Panc1 (cell line): ENCODE measurements around the gene TTLL11. TPM values are rescaled to one million over a fixed set of nuclear protein-coding genes. Genes with fewer than 3 reads are reported as not detected.

ENCODE experiments used
- ATAC-seq: fragments of 200-7000 bp; cut with Tn5 transposase; 2 replicates; pipeline ENCODE4 v1.9.1; 2020; ENCODE audit warnings: mild to moderate bottlenecking, moderate library complexity
- BruUV-seq: library from RNA; stranded (reverse); fragments of 400-500 nt; replicated peaks from 2 replicates; lab custom pipeline; 2021; lab: Mats Ljungman, UMichigan
- CTCF ChIA-PET: fragments of 300-600 bp; sonication (Branson Sonifier 250); formaldehyde crosslinking; loops from one replicate; lab custom pipeline; 2022; ENCODE audit warnings: antibody characterized with exemption; lab: Charles Lee
- POLR2A ChIA-PET: fragments of 300-600 bp; sonication (Branson Sonifier 250); formaldehyde crosslinking; loops from one replicate; lab custom pipeline; 2022; ENCODE audit warnings: antibody characterized with exemption; lab: Charles Lee
- DNase-seq: peaks from one replicate; pipeline ENCODE4 v3.0.0-alpha.2; 2010; ENCODE audit warnings: low read depth, low spot score
- H3K27ac ChIP-seq: 2 replicates; pipeline ENCODE4 v1.5.1; 2011; ENCODE audit warnings: mild to moderate bottlenecking, low read length, inconsistent platforms
- H3K27me3 ChIP-seq: fragments of 200-500 bp; sonication (Bioruptor generic); 2 replicates; pipeline ENCODE4 v1.6.0; 2014; ENCODE audit warnings: low read length, inconsistent platforms; ENCODE audit not compliant: control insufficient read depth, insufficient read depth
- H3K36me3 ChIP-seq: fragments of 200-500 bp; sonication (Bioruptor generic); 2 replicates; pipeline ENCODE4 v1.5.1; 2014; ENCODE audit warnings: inconsistent platforms, mild to moderate bottlenecking, low read length, moderate library complexity; ENCODE audit not compliant: control insufficient read depth, insufficient read depth
- H3K4me1 ChIP-seq: 2 replicates; pipeline ENCODE4 v1.5.1; 2011; ENCODE audit warnings: inconsistent platforms, mild to moderate bottlenecking, low read length, moderate library complexity; ENCODE audit not compliant: control insufficient read depth, insufficient read depth
- H3K4me3 ChIP-seq, 2 experiments: 2 replicates each; pipeline ENCODE4 v1.5.1; 2011 to 2012; ENCODE audit warnings: low read depth in 2 of 2, low read length in 2 of 2, mild to moderate bottlenecking in 2 of 2, inconsistent platforms in 1 of 2, moderate library complexity in 1 of 2
- H3K9me3 ChIP-seq: fragments of 200-500 bp; sonication (Bioruptor generic); 2 replicates; pipeline ENCODE4 v1.5.1; 2014; ENCODE audit warnings: low read depth, mild to moderate bottlenecking, inconsistent platforms, low read length, moderate library complexity; ENCODE audit not compliant: control insufficient read depth, insufficient read depth
- POLR2AphosphoS5 ChIP-seq: IDR thresholded peaks from 2 replicates; pipeline ENCODE4 v1.6.1; 2012; ENCODE audit warnings: mild to moderate bottlenecking, low read depth, low read length, moderate library complexity
- SIN3A ChIP-seq: IDR thresholded peaks from 2 replicates; pipeline ENCODE4 v1.6.1; 2012; ENCODE audit warnings: low read depth, mild to moderate bottlenecking, low read length, moderate library complexity, borderline replicate concordance; ENCODE audit not compliant: insufficient read depth
- TCF7L2 ChIP-seq: IDR thresholded peaks from 2 replicates; pipeline ENCODE4 v1.6.1; 2011; ENCODE audit warnings: mild to moderate bottlenecking, low read depth, low read length, inconsistent platforms
- in situ Hi-C: cut with HindIII; loops from 2 replicates; pipeline ENCODE4 v1.10.0; 2016; ENCODE audit warnings: low sequenced_read_pairs, low pct_unique_long_range_greater_than_20kb
- intact Hi-C: fragments of 100-400 bp; cut with micrococcal nuclease; formaldehyde crosslinking; loops from one replicate; pipeline ENCODE4 v1.10.0; 2022; ENCODE audit not compliant: unreplicated experiment
- total RNA-seq: library from RNA; stranded (reverse); gene quantifications from one replicate; pipeline ENCODE4 v1.2.1, GENCODE V29; 2021; ENCODE audit not compliant: unreplicated experiment
- TF ChIP-seq, protein P1 (sequence below): fragments of 450-650 bp; IDR thresholded peaks from 2 replicates; pipeline ENCODE4 v1.5.1; 2017; ENCODE audit warnings: mild to moderate bottlenecking
- TF ChIP-seq, protein P2 (sequence below), 2 experiments: IDR thresholded peaks; 2 replicates each; pipeline ENCODE4 v1.6.1; 2011 to 2012; ENCODE audit warnings: low read depth in 2 of 2, control low read depth in 1 of 2, low read length in 1 of 2, mild to moderate bottlenecking in 1 of 2, moderate library complexity in 1 of 2; ENCODE audit not compliant: insufficient read depth in 1 of 2

TTLL11 gene
- total RNA-seq, 1 experiment from 2014 or later = 1.1 TPM

DNA sequence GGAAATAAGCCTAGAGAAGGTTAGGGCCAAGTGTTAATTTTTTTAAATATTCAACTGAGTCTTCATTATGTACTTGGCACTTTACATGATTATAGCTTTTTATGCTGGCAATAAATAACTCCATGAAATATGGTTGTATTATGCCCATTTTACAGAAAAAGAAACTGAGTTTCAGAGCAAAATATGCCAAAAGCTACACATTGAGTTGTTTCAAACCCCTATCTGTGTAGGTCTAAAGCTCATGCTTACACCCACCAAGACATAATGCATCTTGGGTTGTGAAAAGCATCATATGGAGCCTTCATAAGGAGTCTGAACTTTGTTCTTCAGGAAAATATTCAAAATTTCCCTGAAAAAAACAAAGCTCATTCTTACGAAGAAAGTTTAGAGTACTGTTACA, 14.6 kb downstream of the TTLL11 start:
- ChIA-PET POLR2A (no interaction called here), CTCF (no interaction called here)
- in situ Hi-C loops = no loop called here

DNA sequence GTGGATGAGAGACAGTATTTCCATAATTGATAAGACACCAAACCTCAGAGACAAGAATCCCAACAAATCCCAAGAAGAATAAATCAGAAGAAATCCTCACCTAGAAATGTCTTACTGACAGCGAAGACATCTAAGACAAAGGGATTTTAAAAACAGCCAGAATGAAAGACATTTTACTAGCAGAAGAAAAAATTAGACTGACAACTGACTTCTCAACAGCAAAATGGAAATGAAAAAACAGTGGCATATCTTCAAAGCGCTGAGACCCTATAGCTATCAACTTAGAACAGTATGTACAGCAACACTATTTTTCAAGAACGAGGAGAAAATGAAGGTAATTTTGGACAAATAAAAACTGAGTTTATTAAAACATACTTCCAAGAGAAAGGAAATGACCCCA, 16.3 kb downstream of the TTLL11 start:
- H3K4me1 ChIP-seq = no peaks in the 10 kb centered on the region
- ATAC-seq = no peak

More for the DNA sequence above, 14.6 kb downstream of the TTLL11 start:
- Histone ChIP-seq H3K27me3 (no peaks in the 10 kb centered on the region), H3K36me3 (no peaks in the 10 kb centered on the region), H3K27ac (no peak overlapping the region), H3K4me3 (no peak overlapping the region), H3K9me3 (no peaks in the 10 kb centered on the region; the same call in 1 of the 2 replicates), H3K4me1 (no peaks in the 10 kb centered on the region)
- no TSS peak for BruUV-seq
- intact Hi-C loops = no loop called here
- ATAC-seq (no peak), DNase-seq (no peak)
- TF ChIP-seq TCF7L2 (no peak), SIN3A (no peak), POLR2AphosphoS5 (no peak)
- TF ChIP-seq, protein P1, sequence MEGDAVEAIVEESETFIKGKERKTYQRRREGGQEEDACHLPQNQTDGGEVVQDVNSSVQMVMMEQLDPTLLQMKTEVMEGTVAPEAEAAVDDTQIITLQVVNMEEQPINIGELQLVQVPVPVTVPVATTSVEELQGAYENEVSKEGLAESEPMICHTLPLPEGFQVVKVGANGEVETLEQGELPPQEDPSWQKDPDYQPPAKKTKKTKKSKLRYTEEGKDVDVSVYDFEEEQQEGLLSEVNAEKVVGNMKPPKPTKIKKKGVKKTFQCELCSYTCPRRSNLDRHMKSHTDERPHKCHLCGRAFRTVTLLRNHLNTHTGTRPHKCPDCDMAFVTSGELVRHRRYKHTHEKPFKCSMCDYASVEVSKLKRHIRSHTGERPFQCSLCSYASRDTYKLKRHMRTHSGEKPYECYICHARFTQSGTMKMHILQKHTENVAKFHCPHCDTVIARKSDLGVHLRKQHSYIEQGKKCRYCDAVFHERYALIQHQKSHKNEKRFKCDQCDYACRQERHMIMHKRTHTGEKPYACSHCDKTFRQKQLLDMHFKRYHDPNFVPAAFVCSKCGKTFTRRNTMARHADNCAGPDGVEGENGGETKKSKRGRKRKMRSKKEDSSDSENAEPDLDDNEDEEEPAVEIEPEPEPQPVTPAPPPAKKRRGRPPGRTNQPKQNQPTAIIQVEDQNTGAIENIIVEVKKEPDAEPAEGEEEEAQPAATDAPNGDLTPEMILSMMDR = no peak
- TF ChIP-seq, protein P2, sequence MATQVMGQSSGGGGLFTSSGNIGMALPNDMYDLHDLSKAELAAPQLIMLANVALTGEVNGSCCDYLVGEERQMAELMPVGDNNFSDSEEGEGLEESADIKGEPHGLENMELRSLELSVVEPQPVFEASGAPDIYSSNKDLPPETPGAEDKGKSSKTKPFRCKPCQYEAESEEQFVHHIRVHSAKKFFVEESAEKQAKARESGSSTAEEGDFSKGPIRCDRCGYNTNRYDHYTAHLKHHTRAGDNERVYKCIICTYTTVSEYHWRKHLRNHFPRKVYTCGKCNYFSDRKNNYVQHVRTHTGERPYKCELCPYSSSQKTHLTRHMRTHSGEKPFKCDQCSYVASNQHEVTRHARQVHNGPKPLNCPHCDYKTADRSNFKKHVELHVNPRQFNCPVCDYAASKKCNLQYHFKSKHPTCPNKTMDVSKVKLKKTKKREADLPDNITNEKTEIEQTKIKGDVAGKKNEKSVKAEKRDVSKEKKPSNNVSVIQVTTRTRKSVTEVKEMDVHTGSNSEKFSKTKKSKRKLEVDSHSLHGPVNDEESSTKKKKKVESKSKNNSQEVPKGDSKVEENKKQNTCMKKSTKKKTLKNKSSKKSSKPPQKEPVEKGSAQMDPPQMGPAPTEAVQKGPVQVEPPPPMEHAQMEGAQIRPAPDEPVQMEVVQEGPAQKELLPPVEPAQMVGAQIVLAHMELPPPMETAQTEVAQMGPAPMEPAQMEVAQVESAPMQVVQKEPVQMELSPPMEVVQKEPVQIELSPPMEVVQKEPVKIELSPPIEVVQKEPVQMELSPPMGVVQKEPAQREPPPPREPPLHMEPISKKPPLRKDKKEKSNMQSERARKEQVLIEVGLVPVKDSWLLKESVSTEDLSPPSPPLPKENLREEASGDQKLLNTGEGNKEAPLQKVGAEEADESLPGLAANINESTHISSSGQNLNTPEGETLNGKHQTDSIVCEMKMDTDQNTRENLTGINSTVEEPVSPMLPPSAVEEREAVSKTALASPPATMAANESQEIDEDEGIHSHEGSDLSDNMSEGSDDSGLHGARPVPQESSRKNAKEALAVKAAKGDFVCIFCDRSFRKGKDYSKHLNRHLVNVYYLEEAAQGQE (IDR thresholded peaks at IDR 0.05; ENCODE audit: insufficient read depth in 1 of 2, low read depth in 2 of 2, low read length in 1 of 2) = no peak

More for the DNA sequence above, 16.3 kb downstream of the TTLL11 start:
- no TSS peak for BruUV-seq
- H3K27ac ChIP-seq = no peak overlapping the region
- no peaks in the 10 kb centered on the region for H3K27me3 ChIP-seq
- intact Hi-C loops = no loop called here
- DNase-seq = no peak
- H3K4me3 ChIP-seq = no peak overlapping the region
- in situ Hi-C loops = no loop called here
- no peaks in the 10 kb centered on the region; the same call in 1 of the 2 replicates for H3K9me3 ChIP-seq
- ChIA-PET CTCF (no interaction called here), POLR2A (no interaction called here)
- H3K36me3 ChIP-seq = no peaks in the 10 kb centered on the region
- TF ChIP-seq, protein P2 (IDR thresholded peaks at IDR 0.05; ENCODE audit: insufficient read depth in 1 of 2, low read depth in 2 of 2, low read length in 1 of 2) = no peak
- TF ChIP-seq TCF7L2 = no peak
- no peak for TF ChIP-seq SIN3A
- TF ChIP-seq POLR2AphosphoS5 = no peak
- TF ChIP-seq, protein P1 = no peak
